ENCODE results near the gene PRPF6. TPM values are rescaled to one million over a fixed set of nuclear protein-coding genes. Genes with fewer than 3 reads are reported as not detected.

Gene PRPF6
- total and polyA plus RNA-seq, 2 of the 13 experiments (the other 11 are each of a cell fraction or from before 2014, with no cell fraction given): 63.7 to 101 TPM

DNA sequence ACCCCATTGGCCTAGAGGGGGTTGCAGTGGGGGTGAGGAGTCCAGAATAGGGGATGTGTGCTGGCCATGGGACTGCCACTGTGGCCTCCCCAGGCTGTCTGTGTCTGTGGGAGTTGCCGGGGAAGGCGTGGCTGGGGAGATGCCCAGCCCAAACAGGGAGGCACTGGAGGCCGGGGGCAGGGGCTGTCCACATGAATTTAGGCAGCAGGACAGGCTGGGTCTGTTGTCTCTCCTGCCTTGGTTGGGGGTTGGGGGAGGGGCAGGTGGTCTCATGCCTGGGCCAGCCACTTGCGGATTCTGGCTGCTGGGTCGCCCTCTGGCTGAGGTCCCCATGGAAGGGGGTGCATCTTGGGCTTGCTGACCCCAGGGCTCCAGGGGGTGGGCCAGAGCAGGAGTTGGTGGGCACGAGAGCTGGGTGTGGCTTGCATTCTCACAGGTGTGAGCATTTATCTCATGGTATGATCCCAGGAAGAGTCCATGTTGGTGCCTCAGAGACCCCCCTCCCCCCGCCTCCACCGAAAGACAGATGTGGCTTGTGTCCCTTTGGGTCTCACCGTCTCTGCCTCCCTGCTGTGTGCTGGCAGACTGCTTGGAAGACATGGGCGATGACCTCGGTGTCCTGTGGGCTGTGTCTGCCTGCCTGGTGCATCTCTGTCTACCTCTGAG is 64.5 kb downstream of the PRPF6 start (continued):
- no peak for TF ChIP-seq ZNF460 (CRISPR knock-in tag; IDR thresholded peaks at IDR 0.05; ENCODE audit: borderline replicate concordance)
- no peak for TF ChIP-seq ZBTB10 (CRISPR knock-in tag; IDR thresholded peaks at IDR 0.05; ENCODE audit: borderline replicate concordance)
- no peak for TF ChIP-seq HOXD1 (CRISPR knock-in tag; IDR thresholded peaks at IDR 0.05)
- no peak for TF ChIP-seq JUNB (CRISPR knock-in tag; IDR thresholded peaks at IDR 0.05; ENCODE audit: borderline replicate concordance)
- no peak for TF ChIP-seq ATF7 (IDR thresholded peaks at IDR 0.05)
- TF ChIP-seq ATF7 (CRISPR knock-in tag; IDR thresholded peaks at IDR 0.05): 0 out of 2 replicates have a peak, but pooled peaks have one; percentile 41
- TF ChIP-seq ZNF550 (CRISPR knock-in tag; IDR thresholded peaks at IDR 0.05; ENCODE audit: borderline replicate concordance): 0 out of 2 replicates have a peak, but pooled peaks have one; percentile 21
- TF ChIP-seq AGO1 (IDR thresholded peaks at IDR 0.05; ENCODE audit: low read depth, low read length, poor library complexity, severe bottlenecking): peak; percentile 9
- peak; percentile 31; the same call in 1 of the 2 replicates for TF ChIP-seq SPEN (CRISPR knock-in tag; IDR thresholded peaks at IDR 0.05; ENCODE audit: low read depth)
- 0 out of 2 replicates have a peak, but pooled peaks have one; percentile 61 for TF ChIP-seq NRL (CRISPR knock-in tag; IDR thresholded peaks at IDR 0.05; ENCODE audit: borderline replicate concordance)
- 0 out of 2 replicates have a peak, but pooled peaks have one; percentile 64 for TF ChIP-seq ZNF784 (CRISPR knock-in tag; IDR thresholded peaks at IDR 0.05; ENCODE audit: borderline replicate concordance)
- no peak for TF ChIP-seq HIVEP1 (CRISPR knock-in tag; IDR thresholded peaks at IDR 0.05)
- TF ChIP-seq CBX2 (IDR thresholded peaks at IDR 0.05; ENCODE audit: low read depth, low read length): no peak
- no peak for TF ChIP-seq CBX2 (CRISPR knock-in tag; IDR thresholded peaks at IDR 0.05; ENCODE audit: low read depth)
- TF ChIP-seq RBFOX2 (IDR thresholded peaks at IDR 0.05; ENCODE audit: low read depth, low read length): no peak
- TF ChIP-seq ZNF572 (CRISPR knock-in tag; IDR thresholded peaks at IDR 0.05): 0 out of 2 replicates have a peak, but pooled peaks have one; percentile 38
- TF ChIP-seq FOXJ3 (CRISPR knock-in tag; IDR thresholded peaks at IDR 0.05; ENCODE audit: borderline replicate concordance): no peak
- TF ChIP-seq SIX1 (CRISPR knock-in tag; IDR thresholded peaks at IDR 0.05; ENCODE audit: borderline replicate concordance): no peak
- 0 out of 2 replicates have a peak, but pooled peaks have one; percentile 37 for TF ChIP-seq BCL3 (CRISPR knock-in tag; IDR thresholded peaks at IDR 0.05)
- peak; percentile 65 for TF ChIP-seq PTBP1 (IDR thresholded peaks at IDR 0.05; ENCODE audit: low read depth, low read length, poor library complexity, severe bottlenecking)

Measured in HepG2 (cell line).